NCI-H187 (cell line): ENCODE results near the gene HTT-AS.

ENCODE experiments used
- DNase-seq, 2 experiments: peaks; one replicate each; lab custom pipeline; 2025; lab: John Stamatoyannopoulos, UW

Gene HTT-AS

DNA sequence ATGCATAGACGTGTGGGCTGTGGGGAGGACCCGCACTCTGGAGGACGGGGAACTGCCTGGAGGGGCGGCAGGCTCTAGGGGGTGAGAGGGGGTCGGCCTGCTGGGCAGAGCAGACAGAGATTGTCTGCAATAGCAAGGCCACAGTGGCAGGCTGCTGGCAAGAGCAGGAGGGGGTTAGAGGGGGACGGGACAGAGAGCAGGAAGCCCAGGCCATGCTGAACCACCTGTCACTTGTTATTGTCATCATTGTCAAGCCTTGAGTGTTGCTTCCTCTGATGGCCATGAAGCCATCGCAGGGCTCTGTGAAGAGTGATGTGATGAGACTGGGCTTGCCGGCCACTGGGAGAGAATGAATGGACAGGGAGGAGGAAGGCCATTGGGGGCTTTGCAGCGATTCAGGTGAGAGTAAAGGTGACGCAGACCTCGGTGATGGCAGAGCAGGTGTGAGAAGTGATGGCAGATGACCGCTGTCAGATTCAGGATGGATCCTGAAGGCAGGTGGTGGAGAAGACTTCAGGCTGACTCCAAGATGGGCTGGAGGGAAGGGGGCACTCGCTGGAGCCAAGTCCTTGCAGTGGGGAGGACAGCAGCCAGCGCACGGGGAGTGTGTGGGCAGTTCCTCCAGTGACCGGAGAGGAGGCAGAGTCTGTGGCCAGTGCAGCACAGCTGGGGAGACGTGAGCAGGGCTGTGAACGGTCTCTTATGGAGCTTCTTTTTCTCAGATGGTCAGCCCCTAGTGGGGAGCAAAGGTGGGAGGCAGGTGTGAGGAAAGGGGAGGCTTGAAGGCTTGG lies 43.6 kb downstream of the HTT-AS start:
- DNase-seq, result no peak

DNA sequence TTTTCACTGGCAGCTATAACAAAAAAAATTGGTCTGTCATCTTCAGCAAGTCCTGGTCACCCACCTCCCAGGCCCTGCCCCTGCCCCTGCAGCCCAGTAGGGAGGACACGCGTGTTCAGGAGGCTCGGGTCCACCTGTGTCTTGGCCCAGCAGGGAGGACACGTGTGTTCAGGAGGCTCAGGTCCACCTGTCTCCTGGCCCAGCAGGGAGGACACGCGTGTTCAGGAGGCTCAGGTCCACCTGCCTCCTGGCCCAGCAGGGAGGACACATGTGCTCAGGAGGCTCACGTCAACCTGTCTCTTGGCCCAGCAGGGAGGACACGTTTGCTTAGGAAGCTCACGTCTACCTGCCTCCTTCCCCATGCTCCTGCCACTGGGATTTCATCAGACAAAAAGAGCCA lies 44.9 kb downstream of the HTT-AS start:
- DNase-seq, result no peak

DNA sequence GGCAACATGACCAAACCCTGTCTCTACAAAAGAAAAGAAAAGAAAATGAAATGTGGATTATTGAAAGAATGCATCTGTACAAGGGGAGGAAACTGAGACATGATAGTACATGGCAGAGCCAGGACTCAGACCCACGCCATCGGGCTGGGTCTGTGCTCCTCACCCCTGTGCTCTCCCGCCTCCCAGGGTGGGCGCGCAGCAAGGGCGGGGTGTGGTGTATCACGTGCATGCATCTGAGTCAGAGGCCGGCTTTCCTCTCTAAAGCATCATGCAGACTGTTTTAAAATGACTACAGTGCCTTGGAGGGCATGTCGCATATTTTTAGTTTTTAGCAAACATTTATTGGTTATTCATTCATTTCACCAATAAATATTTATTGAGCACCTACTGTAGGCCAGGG lies 47.8 kb downstream of the HTT-AS start:
- no peak for DNase-seq

DNA sequence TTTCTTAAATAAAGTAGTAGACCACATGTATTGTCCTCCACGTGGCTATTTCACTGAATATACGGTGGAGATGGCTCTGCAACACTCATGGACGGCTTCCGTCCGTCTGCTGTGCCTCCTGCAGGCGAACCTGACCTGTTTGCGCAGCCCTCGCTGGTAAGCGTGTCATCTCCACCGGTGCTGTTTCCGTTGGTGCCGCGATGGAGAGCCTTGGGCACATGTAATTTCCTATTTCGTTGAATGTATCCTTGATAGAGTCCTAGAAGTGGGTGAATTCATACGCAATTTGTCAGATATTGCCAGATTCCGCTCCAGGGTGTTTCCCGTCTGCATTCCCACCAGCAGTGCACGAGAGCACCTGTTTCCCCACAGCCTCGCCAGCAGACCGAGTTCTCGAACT lies 48.5 kb downstream of the HTT-AS start:
- no peak for DNase-seq

DNA sequence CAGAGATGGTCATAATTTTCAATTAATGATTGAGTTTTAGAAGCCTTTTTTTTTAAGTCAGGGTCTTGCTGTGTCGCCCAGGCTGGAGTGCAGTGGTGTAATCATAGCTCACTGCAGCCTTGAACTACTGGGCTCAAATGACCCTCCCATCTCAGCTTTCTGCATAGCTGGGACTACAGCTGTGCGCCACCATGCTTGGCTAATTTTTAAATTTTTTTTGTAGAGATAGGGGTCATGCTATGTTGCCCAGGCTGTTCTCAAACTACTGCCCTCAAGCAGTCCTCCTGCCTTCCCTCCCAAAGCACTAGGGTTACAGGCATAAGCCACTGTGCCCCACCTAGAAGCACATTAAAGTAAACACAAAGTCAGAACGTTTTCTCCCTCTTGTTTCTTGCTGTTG lies 51.7 kb downstream of the HTT-AS start:
- no peak for DNase-seq

DNA sequence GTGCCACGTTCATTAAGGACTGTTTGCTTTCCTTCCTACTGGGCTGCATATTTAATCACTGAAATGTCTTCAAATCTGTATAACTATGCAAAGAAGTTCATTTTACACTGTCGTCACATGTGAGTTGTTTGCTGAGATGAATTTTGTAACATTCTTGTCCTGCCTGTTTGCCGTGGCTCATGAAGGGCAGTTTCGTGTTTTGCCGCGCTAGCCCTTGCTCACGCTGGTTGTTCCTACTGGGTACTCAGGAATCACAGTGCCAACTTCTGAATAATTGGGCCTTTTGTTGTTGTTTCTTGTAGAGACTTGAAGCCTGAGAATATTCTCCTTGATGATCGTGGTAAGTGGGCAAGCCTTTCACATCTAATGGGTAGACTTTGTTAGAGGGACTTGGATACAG lies 52.2 kb downstream of the HTT-AS start:
- no peak for DNase-seq

DNA sequence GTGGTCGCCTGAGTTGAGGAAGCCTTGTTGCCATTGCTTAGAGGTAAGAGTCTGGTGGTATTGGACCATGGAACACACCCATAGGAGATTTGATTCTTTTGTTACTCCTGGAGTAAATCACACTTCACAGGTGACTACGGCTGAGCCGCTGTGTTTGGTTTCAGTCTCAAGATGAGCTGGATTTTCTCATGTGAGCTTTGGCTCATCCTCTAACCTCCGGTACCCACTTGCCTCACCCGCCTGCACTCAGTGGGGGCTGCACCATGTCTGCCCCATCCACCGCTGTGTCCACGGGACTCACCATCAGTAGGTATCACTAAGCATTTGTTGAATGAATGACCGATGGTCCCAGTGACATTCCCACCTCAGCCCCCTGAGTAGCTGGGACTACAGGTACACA lies 52.7 kb downstream of the HTT-AS start:
- no peak for DNase-seq

DNA sequence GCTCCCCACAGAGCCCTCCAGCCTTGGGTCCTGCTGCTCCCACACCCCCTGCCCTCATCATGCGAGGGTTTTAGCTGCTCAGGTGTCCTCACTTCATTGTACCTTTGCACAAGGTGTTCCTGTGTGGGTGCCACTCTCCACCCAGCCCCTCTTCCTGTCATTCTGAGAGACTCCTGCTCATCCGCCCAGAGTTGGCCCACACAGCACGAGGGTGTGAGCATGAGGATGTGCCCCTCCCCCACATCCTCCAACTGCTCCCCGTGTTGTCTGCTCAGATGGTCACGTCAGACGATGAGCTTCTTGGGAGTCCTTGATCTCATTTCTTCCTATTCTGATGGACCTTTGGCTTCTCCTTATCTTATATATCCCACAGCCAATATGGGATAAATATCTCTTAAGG lies 53.2 kb downstream of the HTT-AS start:
- no peak for DNase-seq

DNA sequence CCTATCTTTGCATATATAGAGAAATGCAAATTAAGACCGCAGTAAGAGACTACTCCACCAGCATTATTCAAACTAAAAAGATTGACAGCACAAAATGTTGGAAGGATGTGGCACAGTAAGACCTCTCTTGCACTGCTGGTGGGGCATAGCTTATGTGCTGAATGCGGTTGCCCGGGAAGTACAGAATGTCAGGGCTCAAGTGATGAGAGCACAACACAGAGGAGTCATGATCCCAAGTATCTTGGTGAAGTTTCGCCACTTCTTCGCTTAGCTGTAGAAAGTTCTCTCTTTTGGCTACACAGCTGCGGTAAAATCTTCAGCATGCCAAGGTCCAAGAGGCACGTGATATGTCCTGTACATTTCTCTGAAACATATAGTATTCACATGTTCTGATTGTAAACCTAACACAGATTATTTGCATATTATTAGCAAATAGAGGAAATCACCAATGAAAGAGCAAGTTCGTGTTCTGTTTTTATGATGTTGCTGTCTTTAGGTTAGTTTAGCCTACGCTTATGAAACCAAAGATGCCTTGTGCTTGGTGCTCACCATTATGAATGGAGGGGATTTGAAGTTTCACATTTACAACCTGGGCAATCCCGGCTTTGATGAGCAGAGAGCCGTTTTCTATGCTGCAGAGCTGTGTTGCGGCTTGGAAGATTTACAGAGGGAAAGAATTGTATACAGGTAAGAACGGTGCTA lies 55.0 kb downstream of the HTT-AS start:
- DNase-seq, result no peak

DNA sequence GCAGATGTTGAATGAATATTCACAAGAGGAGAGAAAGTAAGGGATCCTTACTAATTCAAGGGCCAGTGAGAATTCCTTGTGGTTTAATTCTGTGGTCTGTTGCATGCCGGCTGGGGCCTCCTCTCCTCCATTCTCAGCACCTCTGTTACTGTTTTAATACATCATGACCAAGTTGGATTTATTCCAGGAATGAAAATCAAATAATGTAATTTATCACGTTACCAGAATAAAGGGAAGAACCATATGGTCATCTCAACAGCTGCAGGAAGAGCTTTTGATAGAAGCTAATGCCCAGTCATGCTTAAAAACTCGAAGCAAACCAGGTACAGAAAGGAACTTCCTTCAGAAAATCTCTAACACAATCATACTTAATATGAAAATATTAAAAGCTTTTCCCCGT lies 56.8 kb downstream of the HTT-AS start:
- no peak for DNase-seq

DNA sequence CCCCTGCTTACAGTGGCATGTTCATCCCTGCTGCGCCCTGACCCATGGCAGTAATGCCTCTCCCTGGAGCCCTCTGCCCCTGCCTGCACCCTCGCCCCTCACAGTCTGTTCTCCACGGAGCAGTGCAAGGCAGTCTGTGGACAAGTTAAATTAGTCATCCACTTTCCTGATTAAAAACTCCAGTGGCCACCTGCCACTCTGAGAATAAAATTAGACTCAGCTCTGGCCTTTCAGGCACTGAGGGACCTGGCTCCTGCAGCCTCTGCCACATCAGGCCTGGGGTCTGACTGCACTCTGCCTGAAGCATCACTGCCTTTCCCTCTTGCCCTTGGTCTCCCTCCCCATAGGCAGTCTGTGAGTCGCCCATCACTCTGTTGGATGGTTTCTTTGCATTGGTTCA lies 57.4 kb downstream of the HTT-AS start:
- DNase-seq, result no peak

DNA sequence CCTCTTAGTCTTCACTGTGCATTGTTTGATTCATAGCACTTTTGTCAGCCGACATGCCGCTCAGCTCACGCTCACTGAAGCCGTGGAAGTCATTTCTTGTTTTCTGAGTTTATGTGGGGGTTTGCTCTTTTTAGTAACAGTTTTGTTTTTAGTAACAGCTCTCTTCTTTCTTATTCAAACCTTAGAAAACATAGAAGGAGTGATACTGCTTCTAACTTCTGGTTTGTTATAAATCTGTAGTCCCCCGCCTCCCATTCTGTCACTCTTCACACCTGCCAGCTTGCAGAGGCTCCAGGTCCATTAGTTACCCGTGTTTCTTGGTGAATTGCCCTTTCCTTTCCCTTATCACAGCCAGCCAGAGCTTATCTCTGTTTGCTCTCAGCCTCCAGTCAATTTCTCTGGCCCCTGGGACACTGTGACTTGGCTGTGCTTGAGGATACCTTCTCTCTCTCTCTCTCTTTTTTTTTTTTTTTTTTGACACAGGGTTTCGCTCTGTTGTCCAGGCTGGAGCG lies 60.4 kb downstream of the HTT-AS start:
- DNase-seq, result no peak
